NCI-H2029 treated with DMSO at 0.1 percent for 48 hours (cell line): ENCODE measurements around the gene ZNF441.
"Not testable (repeated sequence)": the region's sequence is repeated elsewhere in the genome, so short reads cannot be mapped to it uniquely, and the experiment has no call there.

Source experiments
- DNase-seq: peaks from one replicate; lab custom pipeline; 2025; lab: John Stamatoyannopoulos, UW

The ZNF441 gene

GRCh38 chr19:11766597-11767591 is at the start of gene ZNF441:
Gene ZNF441 (plus strand): TSS chr19:11767000. CDS start chr19:11767194, 194 bp downstream.
- peak; percentile 91 for DNase-seq

GRCh38 chr19:11721681-11722080 is 45.1 kb upstream of the ZNF441 start:
- DNase-seq: no peak

- no peak for DNase-seq
These were observed 44.4 kb upstream of the ZNF441 start for GRCh38 chr19:11722414-11722813.

- no peak for DNase-seq
These were observed 37.2 kb upstream of the ZNF441 start for GRCh38 chr19:11729586-11729985.

- no peak for DNase-seq
These were observed 31.4 kb upstream of the ZNF441 start for GRCh38 chr19:11735375-11735774.

GRCh38 chr19:11736696-11737095 is 30.1 kb upstream of the ZNF441 start:
- DNase-seq: no peak

GRCh38 chr19:11737964-11738745 is 28.6 kb upstream of the ZNF441 start:
- no peak for DNase-seq

GRCh38 chr19:11738746-11739620 is 27.8 kb upstream of the ZNF441 start, which contains the start of gene ZNF823:
Gene ZNF823 (minus strand): TSS chr19:11738946. CDS start chr19:11738819, 127 bp downstream.
- peak; percentile 97 for DNase-seq

GRCh38 chr19:11745869-11746268 is 20.9 kb upstream of the ZNF441 start:
- no peak for DNase-seq

GRCh38 chr19:11747277-11747676 is 19.5 kb upstream of the ZNF441 start:
- DNase-seq: no peak

GRCh38 chr19:11749751-11750150 is 17.0 kb upstream of the ZNF441 start:
- no peak for DNase-seq

GRCh38 chr19:11752244-11752736 is 14.5 kb upstream of the ZNF441 start:
- no peak for DNase-seq

- no peak for DNase-seq
These were observed 12.1 kb upstream of the ZNF441 start for GRCh38 chr19:11754663-11755062.

GRCh38 chr19:11756965-11757364 is 9.8 kb upstream of the ZNF441 start:
- DNase-seq: no peak

- no peak for DNase-seq
These were observed 7.0 kb upstream of the ZNF441 start for GRCh38 chr19:11759805-11760204.

- no peak for DNase-seq
These were observed 3.7 kb upstream of the ZNF441 start for GRCh38 chr19:11763117-11763516.

GRCh38 chr19:11763611-11764010 is 3.2 kb upstream of the ZNF441 start:
- DNase-seq: no peak

GRCh38 chr19:11767633-11768133 is 883 bp downstream of the ZNF441 start:
- no peak for DNase-seq

GRCh38 chr19:11769995-11770394 is 3.2 kb downstream of the ZNF441 start:
- DNase-seq: no peak

- DNase-seq: not testable (repeated sequence)
These were observed 4.7 kb downstream of the ZNF441 start for GRCh38 chr19:11771520-11771919.

GRCh38 chr19:11776669-11777068 is 9.9 kb downstream of the ZNF441 start:
- not testable (repeated sequence) for DNase-seq
